Activated T-cell treated with anti-CD3 and anti-CD28 coated beads, Interleukin-2, amount 50 U/mL, for 72 hours (primary cell): Measurements from ENCODE around the gene IGFBP5. TPM values are rescaled to one million over a fixed set of nuclear protein-coding genes. Genes with fewer than 3 reads are reported as not detected.

Source experiments
- ATAC-seq, 2 donors: fragments of 150-1000 bp; cut with Tn5 transposase; replicated peaks in 1 of 2; 2 replicates each; pipeline ENCODE4 v1.10.0; 2021; ENCODE audit warnings: moderate library complexity in 2 of 2, mild to moderate bottlenecking in 1 of 2
- DNase-seq, 2 donors: peaks; one replicate each; pipeline ENCODE4 v3.0.0; 2021 to 2022; ENCODE audit warnings: mixed read lengths in 1 of 2
- H3K27ac Mint-ChIP-seq: one replicate; pipeline ENCODE4 v1.8.0; 2022; ENCODE audit warnings: mild to moderate bottlenecking, moderate library complexity, mixed read lengths
- H3K27me3 Mint-ChIP-seq: one replicate; pipeline ENCODE4 v1.8.0; 2022; ENCODE audit warnings: low read depth, mixed read lengths
- H3K36me3 Mint-ChIP-seq, 2 donors: one replicate each; pipeline ENCODE4 v1.8.0; 2022; ENCODE audit warnings: mixed read lengths in 2 of 2, mild to moderate bottlenecking in 1 of 2; ENCODE audit not compliant: insufficient read depth in 2 of 2
- H3K4me1 Mint-ChIP-seq: one replicate; pipeline ENCODE4 v1.8.0; 2022; ENCODE audit warnings: low read depth, mixed read lengths
- H3K4me3 Mint-ChIP-seq, 2 donors: one replicate each; pipeline ENCODE4 v1.8.0; 2022; ENCODE audit warnings: mild to moderate bottlenecking in 2 of 2, mixed read lengths in 2 of 2, moderate library complexity in 2 of 2
- H3K9me3 Mint-ChIP-seq, 2 donors: one replicate each; pipeline ENCODE4 v1.8.0; 2022; ENCODE audit warnings: mixed read lengths in 2 of 2
- total RNA-seq, 2 donors: library from RNA; stranded (reverse); gene quantifications; one replicate each; pipeline ENCODE4 v1.2.3, GENCODE V29; 2022

The IGFBP5 gene
- total RNA-seq, 2 donors from 2014 or later, result not detected

DNA sequence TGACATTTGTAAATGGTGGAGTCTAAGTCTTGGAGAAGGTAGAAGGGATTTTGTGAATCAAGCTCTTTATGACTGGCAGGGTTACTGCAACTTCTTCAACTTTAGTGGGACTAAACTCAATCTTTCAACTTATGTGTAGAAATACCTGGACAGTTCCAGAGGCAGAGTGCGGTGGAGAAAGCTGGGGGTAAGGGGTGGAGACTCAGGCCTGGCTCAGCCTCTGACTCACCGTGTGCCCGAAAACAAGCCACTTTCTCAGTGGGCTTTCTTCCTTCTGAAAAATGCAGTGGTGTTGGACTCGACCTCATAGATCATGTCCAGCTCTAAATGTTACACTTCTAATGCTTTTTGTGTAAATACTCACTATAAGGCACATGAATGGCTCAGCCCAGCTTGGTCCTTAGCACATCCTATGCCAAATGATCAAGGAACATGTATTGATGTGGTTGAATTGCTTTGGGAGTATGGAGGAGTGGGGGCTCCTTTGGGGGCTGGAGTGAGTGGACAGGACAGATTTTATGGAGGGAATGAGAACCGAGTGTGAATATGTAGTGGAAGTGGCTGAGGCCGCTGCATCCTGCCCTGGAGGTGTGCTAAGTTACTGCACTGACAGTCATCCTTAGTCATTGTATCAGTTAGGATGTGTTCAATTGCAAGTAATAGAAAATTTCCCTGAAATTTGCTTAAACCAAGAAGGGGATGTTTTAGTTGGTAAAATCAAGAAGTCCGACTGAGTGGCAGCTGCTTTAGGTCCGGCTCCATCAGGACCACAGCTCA, 32.2 kb upstream of the IGFBP5 start:
- Mint-ChIP-seq H3K9me3 (no peaks in the 10 kb centered on the region), H3K4me1 (no peaks in the 10 kb centered on the region), H3K4me3 (no peak overlapping the region), H3K27ac (no peak overlapping the region), H3K36me3 (no peaks in the 10 kb centered on the region), H3K27me3 (peaks cover 12% of the 10 kb centered on the region)
- DNase-seq (no peak), ATAC-seq (no peak)

DNA sequence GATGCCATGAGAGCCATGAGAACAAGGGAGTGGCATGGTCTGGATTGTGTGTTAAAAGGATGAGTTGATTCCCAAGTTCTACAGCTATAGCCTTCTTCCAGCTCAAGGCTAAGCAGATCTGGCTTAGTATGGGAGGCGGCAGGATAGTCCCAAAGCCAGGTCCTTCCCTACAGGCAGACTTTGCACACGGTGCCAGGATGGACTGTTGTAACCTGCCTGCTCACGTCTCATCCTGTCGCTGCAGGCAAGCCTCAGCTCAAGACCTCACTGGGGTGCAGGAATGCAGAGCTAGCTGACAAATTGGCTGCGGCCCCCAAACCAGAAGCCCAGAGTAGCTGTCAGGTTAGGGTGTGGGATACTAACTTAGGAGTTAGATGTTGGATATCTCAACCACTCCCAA, 28.8 kb upstream of the IGFBP5 start:
- H3K4me3 Mint-ChIP-seq, result no peak overlapping the region
- H3K36me3 Mint-ChIP-seq, result no peaks in the 10 kb centered on the region
- ATAC-seq, result no peak
- H3K9me3 Mint-ChIP-seq, result no peaks in the 10 kb centered on the region
- no peak overlapping the region for H3K27ac Mint-ChIP-seq
- H3K27me3 Mint-ChIP-seq, result no peaks in the 10 kb centered on the region
- no peak for DNase-seq
- no peaks in the 10 kb centered on the region for H3K4me1 Mint-ChIP-seq

DNA sequence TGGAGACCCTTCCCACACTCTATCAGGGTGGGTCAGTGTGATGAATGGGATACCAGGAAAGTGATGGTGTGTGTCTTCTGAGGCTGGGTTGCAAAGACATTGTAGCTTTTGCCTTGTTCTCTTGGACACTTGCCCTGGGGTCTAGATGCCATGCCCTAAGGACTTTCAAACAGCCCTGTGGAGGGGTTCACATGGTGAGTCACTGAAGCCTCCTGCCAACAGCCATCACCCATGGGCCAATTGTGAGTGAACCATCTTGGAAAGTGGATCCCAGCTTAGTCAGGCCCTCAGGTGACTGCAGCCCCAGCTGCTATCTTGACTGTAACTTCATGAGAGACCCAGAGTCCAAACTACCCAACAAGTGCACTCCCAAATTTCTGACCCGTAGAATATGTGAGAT, 25.8 kb upstream of the IGFBP5 start:
- H3K27ac Mint-ChIP-seq, result no peak overlapping the region
- no peaks in the 10 kb centered on the region for H3K27me3 Mint-ChIP-seq
- no peaks in the 10 kb centered on the region for H3K4me1 Mint-ChIP-seq
- DNase-seq (no peak), ATAC-seq (no peak)
- H3K9me3 Mint-ChIP-seq, result no peaks in the 10 kb centered on the region
- H3K4me3 Mint-ChIP-seq, result no peak overlapping the region
- no peaks in the 10 kb centered on the region for H3K36me3 Mint-ChIP-seq

DNA sequence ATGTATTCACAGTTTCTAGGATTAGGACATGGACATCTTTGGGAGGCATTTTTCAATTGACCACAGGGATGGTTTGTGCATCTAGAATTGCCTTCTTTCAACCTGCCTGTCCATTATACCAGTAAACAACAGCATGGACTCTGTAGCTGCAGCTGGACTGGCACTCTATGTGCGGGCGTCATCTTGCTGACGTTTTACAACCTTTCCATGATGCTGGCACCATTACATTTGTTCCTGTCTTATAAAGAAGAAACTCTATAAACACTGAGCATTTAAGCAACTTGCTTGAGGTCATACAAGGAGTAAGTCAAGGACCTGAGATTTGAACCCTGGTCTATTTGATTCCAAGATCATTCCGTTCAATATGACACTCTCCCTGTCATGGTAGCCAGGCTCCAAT, 25.4 kb upstream of the IGFBP5 start:
- ATAC-seq (no peak), DNase-seq (no peak)
- Mint-ChIP-seq H3K9me3 (no peaks in the 10 kb centered on the region), H3K4me3 (no peak overlapping the region), H3K27ac (no peak overlapping the region), H3K36me3 (no peaks in the 10 kb centered on the region), H3K27me3 (no peaks in the 10 kb centered on the region), H3K4me1 (no peaks in the 10 kb centered on the region)

DNA sequence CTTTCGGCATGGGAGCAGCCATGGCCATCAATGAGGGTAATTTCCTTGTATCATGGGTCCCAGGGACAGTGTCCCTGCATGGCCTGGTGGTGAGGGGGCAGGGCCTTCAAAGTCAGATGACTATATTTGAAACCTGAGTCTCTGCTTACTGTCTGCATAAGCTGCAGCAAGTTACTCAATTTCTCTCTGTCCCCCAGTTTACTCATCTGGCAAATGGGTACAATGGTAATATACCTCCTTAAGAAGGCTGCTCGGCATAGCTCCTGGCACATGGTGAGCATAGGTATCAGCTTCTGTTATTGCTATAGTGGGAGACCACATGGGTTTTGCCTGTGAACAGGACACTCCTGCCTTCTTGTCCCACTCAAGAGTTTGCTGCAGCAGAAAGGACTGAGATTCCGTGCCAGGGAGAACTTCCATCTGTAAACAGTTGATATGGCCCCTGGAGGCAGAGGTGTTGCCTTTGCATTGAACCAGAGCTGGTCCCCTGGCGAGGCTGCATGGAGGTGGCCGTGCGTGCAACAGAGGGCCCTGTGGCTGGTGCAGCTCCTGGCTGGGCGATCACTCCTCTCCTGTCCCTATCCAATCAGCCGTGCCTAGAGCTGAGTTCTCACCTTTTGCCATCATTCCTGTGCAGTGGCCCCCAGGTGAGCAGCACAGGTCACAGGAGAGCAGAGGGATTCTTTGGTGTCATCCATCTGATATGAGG, 22.7 kb upstream of the IGFBP5 start:
- no peak for ATAC-seq
- H3K4me1 Mint-ChIP-seq, result no peaks in the 10 kb centered on the region
- no peak overlapping the region for H3K27ac Mint-ChIP-seq
- no peaks in the 10 kb centered on the region for H3K36me3 Mint-ChIP-seq
- H3K27me3 Mint-ChIP-seq, result no peaks in the 10 kb centered on the region
- H3K9me3 Mint-ChIP-seq, result no peaks in the 10 kb centered on the region
- no peak for DNase-seq
- H3K4me3 Mint-ChIP-seq, result no peak overlapping the region

DNA sequence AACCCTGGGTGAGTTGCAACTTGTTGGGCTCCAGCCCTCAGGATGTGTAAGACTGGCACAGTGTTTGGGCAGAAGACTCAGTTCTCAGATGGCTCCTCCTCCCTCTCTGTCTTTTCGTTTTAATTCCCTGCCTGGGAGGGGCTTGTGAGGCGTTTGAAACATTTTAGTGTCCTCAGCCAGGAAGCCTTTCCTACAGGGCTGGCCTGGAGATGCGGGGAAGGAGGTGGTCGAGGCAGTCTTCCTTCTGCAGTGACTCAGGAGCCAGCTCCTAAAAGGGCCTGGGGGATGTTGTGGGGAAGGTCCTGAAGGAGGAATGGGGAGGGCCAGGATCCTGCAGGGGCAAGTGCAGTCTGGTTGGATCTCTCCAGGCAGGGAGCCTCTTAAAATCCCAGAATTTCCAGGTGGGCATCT, 22.1 kb upstream of the IGFBP5 start:
- ATAC-seq (no peak), DNase-seq (no peak)
- H3K4me1 Mint-ChIP-seq, result no peaks in the 10 kb centered on the region
- no peaks in the 10 kb centered on the region for H3K36me3 Mint-ChIP-seq
- no peaks in the 10 kb centered on the region for H3K9me3 Mint-ChIP-seq
- no peak overlapping the region for H3K4me3 Mint-ChIP-seq
- H3K27me3 Mint-ChIP-seq, result no peaks in the 10 kb centered on the region
- no peak overlapping the region for H3K27ac Mint-ChIP-seq

DNA sequence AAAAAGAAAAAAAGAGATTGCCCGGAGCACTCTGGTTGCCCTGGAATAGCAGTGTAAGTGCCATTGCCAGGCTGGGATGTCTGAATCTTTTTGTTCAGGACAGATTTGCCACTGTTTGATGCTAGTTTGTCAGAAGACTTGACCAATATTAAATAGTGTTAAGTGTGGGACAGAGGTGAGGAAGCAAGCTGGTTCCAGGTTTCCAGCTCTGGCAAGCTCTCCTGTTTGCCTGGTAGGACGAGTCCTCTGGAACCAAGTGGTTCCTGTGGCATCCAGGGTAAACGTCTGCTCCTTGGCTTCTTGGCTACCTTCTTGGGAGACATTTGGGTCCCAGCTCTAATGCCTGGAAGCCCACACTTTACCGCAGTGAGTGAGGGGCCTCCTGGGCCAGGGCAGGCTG, 20.8 kb upstream of the IGFBP5 start:
- Mint-ChIP-seq H3K9me3 (no peaks in the 10 kb centered on the region), H3K27me3 (peaks cover 7% of the 10 kb centered on the region), H3K36me3 (no peaks in the 10 kb centered on the region), H3K27ac (no peak overlapping the region), H3K4me1 (no peaks in the 10 kb centered on the region), H3K4me3 (no peak overlapping the region)
- DNase-seq, result no peak
- ATAC-seq, result no peak

DNA sequence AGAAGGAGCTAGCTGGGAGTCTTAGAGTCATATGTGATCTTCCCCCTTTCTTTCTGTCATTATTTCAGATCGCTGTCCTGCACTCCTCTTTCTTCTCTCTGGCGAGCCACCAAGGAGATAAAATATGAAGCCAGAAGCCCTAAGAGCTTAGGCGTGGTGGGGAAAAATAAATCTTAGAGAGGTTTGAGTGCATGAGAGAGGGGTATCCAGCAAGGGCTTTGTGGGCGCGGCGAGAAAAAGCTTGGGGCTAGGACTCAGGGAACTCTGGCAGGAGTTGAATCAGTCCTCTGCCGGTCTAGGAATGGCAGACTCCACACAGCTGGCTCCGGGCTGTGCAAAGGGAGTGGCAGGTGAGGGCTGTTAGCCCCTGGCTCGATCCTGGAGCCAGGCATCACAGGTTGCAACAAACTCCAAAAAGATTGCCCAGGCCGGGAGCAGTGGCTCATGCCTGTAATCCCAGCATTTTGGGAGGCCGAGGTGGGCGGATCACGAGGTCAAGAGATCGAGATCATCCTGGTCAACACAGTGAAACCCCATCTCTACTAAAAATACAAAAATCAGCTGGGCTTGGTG, 20.1 kb upstream of the IGFBP5 start:
- no peak for DNase-seq
- H3K4me1 Mint-ChIP-seq, result no peaks in the 10 kb centered on the region
- H3K36me3 Mint-ChIP-seq, result no peaks in the 10 kb centered on the region
- no peak overlapping the region for H3K4me3 Mint-ChIP-seq
- no peak overlapping the region for H3K27ac Mint-ChIP-seq
- no peaks in the 10 kb centered on the region for H3K9me3 Mint-ChIP-seq
- H3K27me3 Mint-ChIP-seq, result peaks cover 7% of the 10 kb centered on the region
- ATAC-seq, result no peak

DNA sequence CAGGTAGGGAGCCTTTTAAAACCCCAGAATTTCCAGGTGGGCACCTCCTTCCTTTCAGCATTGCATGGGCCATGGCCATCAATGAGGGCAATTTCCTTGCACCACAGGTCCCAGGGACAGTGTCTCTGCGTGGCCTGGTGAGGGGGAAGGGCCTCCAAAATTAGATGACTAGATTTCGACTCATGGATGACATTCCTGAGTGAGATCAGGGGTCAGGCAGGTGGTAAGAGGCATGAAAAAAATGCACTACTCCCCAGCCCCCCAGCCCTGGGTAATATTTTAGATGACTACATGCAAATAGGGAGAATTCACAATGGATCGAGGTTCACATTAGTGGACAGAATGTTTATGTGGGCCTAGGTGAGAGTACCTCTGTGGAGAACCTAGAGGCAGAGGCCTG, 19.0 kb upstream of the IGFBP5 start:
- Mint-ChIP-seq H3K36me3 (no peaks in the 10 kb centered on the region), H3K27ac (no peak overlapping the region), H3K4me3 (no peak overlapping the region), H3K9me3 (no peaks in the 10 kb centered on the region), H3K4me1 (no peaks in the 10 kb centered on the region), H3K27me3 (peaks cover 7% of the 10 kb centered on the region)
- DNase-seq (no peak), ATAC-seq (no peak)

DNA sequence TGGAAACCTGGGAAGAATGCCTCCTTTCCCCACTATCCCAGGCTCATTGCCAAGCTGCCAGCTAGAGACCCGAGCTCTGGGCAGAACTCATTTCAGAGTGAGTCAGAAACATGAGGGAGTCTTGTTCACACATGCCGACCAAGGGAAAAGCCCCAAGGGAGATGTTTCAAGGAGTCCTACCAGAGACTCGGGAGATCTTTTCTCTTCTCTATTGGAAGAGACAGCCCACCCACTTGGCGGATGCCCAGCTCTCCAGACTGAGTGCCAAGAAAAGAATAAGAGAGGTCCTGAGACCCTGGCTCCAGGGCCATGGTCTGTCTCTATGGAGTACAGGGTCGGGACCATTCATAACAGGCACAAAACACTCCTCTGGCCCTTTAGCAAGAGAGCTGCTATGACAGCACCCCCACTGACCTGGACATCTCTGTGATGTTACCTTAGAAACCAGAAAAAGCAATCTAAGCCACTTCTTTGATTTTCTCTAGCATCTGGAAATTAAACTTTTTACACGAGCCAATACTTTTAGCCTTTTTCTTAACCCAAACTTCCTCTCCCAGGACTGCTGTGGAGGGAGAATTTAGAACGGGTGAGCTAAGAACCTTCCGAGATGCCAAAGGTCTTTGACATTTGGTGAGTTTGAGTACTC, 18.5 kb upstream of the IGFBP5 start:
- Mint-ChIP-seq H3K27ac (no peak overlapping the region), H3K27me3 (peaks cover 7% of the 10 kb centered on the region), H3K4me1 (no peaks in the 10 kb centered on the region), H3K9me3 (no peaks in the 10 kb centered on the region), H3K4me3 (no peak overlapping the region), H3K36me3 (no peaks in the 10 kb centered on the region)
- DNase-seq (no peak), ATAC-seq (no peak)

DNA sequence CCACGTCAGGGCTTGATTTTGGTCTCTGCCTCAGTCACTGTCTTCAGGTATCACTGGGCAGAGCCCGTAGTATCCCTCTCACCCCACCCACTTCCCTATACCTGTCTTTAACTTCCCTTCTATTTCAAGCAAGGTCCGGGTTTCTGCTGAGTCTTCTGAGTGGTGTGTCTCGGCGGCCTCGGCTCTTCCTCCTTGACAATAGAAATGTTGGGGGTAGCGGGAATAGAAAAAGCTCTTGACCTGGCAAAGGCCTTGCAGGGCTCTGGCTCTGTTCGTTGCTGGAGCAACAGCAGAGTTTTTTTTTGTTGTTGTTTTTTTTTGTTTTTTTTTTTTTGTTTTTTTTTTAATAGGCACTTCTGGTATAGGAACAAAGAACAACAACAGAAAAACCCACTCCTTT, 16.0 kb upstream of the IGFBP5 start:
- no peak for DNase-seq
- Mint-ChIP-seq H3K4me1 (no peaks in the 10 kb centered on the region), H3K36me3 (no peaks in the 10 kb centered on the region), H3K27ac (no peak overlapping the region), H3K9me3 (no peaks in the 10 kb centered on the region), H3K27me3 (peaks cover 7% of the 10 kb centered on the region), H3K4me3 (no peak overlapping the region)
- ATAC-seq, result no peak

DNA sequence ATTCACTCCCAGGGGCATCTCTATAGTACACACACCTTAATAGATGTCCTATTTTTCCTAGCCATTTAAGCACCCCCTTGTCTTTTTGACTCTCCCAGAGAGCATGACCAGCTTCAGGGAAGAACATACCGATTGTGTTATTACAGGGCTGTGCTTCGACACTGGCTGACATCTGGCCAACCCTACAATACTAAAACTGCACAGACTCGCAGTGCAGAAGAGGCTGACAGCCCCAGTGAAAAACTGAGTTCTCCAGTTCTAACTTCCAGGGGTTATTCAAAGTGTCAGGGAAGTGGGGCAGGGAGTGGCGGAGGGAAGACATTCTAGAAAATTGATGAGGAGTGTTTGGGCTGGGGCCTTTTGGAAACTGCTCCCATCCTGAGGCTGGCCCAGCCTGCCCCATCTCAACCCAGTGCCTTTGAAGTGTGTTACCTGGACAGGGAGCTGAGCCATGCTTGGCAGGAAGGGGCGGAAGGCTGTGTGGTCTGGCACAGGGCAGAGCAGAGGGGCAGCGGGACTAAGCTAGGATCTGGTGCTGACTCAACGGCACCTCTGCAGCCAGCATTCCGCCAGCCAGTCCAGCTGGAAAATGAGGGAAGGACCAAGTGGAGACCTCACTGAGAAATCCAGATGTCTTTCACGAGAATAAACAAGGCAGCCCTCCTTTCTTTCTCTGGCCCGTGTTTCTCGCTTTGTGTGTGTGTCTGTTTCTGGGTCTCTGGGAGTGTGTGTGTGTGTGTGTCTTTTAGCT, 15.4 kb upstream of the IGFBP5 start:
- Mint-ChIP-seq H3K9me3 (no peaks in the 10 kb centered on the region), H3K36me3 (no peaks in the 10 kb centered on the region), H3K27me3 (peaks cover 7% of the 10 kb centered on the region), H3K27ac (no peak overlapping the region), H3K4me3 (no peak overlapping the region), H3K4me1 (no peaks in the 10 kb centered on the region)
- no peak for ATAC-seq
- DNase-seq, result no peak

DNA sequence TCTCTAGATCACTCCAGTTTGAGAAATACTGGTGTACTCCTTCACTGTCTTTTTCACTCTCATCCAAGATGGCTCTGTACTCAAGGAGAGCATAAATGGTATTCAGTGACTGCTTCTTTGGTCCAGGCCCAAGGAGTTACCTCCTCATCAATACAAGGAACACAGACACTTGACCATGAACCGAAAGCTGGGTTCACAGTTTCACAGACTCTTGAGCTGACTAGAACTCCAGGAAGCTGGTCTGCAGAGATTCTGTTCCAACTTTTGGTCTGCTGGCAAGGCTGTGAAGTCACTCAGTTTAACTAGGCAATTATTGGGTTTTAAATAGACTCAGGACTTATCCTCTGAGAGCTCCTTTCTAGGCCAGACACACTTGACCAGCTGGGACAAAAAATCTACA, 7.4 kb upstream of the IGFBP5 start:
- Mint-ChIP-seq H3K4me1 (no peaks in the 10 kb centered on the region), H3K4me3 (no peak overlapping the region), H3K9me3 (no peaks in the 10 kb centered on the region), H3K27me3 (peaks cover 5% of the 10 kb centered on the region), H3K27ac (no peak overlapping the region), H3K36me3 (no peaks in the 10 kb centered on the region)
- DNase-seq (no peak), ATAC-seq (no peak)
